H1 (cell line): ENCODE data around the gene C6orf163. TPM values are rescaled to one million over a fixed set of nuclear protein-coding genes. Genes with fewer than 3 reads are reported as not detected.

ENCODE experiments used
- CTCF ChIA-PET: fragments of 300-600 bp; sonication (Branson Sonifier 250); formaldehyde crosslinking; loops from one replicate; lab custom pipeline; 2021; ENCODE audit not compliant: partially characterized antibody; lab: Charles Lee
- POLR2A ChIA-PET: fragments of 300-600 bp; sonication (Branson Sonifier 250); formaldehyde crosslinking; loops from one replicate; lab custom pipeline; 2021; ENCODE audit warnings: inconsistent platforms; ENCODE audit not compliant: partially characterized antibody; lab: Charles Lee
- DNase-seq, 2 experiments: peaks; one replicate each; pipeline versions ENCODE4 v3.0.0 to v3.0.0-alpha.2; 2010 to 2022; ENCODE audit warnings: low spot score in 2 of 2, low read depth in 1 of 2, mixed read lengths in 1 of 2
- FAIRE-seq: peaks from 2 replicates; lab custom pipeline; 2011; peaks lifted over from hg19 to GRCh38; lab: Jason Lieb, UNC
- H2AFZ ChIP-seq: 2 replicates; pipeline ENCODE4 v1.8.1; 2012; ENCODE audit warnings: low read length, inconsistent platforms
- H2AK5ac ChIP-seq: 2 replicates; pipeline ENCODE4 v1.6.1; 2013; ENCODE audit warnings: low read depth, low read length
- H2BK120ac ChIP-seq: replicated peaks from 2 replicates; pipeline ENCODE3; 2013; ENCODE audit warnings: low read depth, low read length, inconsistent platforms
- H2BK12ac ChIP-seq: 2 replicates; pipeline ENCODE4 v1.6.1; 2013; ENCODE audit warnings: low read depth, low read length
- H2BK15ac ChIP-seq: 2 replicates; pipeline ENCODE4 v1.6.1; 2013; ENCODE audit warnings: low read length
- H2BK20ac ChIP-seq: 2 replicates; pipeline ENCODE4 v1.6.1; 2013; ENCODE audit warnings: low read length
- H2BK5ac ChIP-seq: 2 replicates; pipeline ENCODE4 v1.6.1; 2013; ENCODE audit warnings: low read depth, low read length
- H3K14ac ChIP-seq: 2 replicates; pipeline ENCODE4 v1.6.1; 2013; ENCODE audit warnings: inconsistent platforms; ENCODE audit not compliant: insufficient read length
- H3K18ac ChIP-seq: 2 replicates; pipeline ENCODE4 v1.6.1; 2013; ENCODE audit warnings: low read length; ENCODE audit errors: extremely low read depth
- H3K23ac ChIP-seq: 2 replicates; pipeline ENCODE4 v1.6.1; 2013; ENCODE audit warnings: inconsistent platforms; ENCODE audit not compliant: insufficient read length
- H3K23me2 ChIP-seq: 2 replicates; pipeline ENCODE4 v1.6.1; 2013; ENCODE audit warnings: low read depth, low read length
- H3K27ac ChIP-seq: 2 replicates; pipeline ENCODE4 v1.6.1; 2011; ENCODE audit warnings: low read depth, low read length, inconsistent platforms
- H3K27me3 ChIP-seq, 4 experiments: replicated peaks in 1 of 4; 1 replicate in 1 of 4; 2 replicates in 3 of 4; pipeline versions ENCODE4 v1.6.1 to v1.8.1; 2011 to 2013; ENCODE audit warnings: low read length in 3 of 4, mild to moderate bottlenecking in 3 of 4, inconsistent platforms in 2 of 4, mixed read lengths in 2 of 4, moderate library complexity in 1 of 4; ENCODE audit not compliant: control insufficient read depth in 3 of 4, insufficient read depth in 3 of 4; ENCODE audit errors: extremely low read depth in 1 of 4
- H3K36me3 ChIP-seq, 4 experiments: 2 replicates each; pipeline versions ENCODE4 v1.6.1 to v1.8.1; 2011 to 2013; ENCODE audit warnings: mild to moderate bottlenecking in 4 of 4, low read length in 3 of 4, moderate library complexity in 2 of 4, control low read depth in 1 of 4, inconsistent platforms in 1 of 4; ENCODE audit not compliant: insufficient read depth in 4 of 4, control insufficient read depth in 2 of 4
- H3K4ac ChIP-seq: replicated peaks from 2 replicates; pipeline ENCODE3; 2013; ENCODE audit warnings: low read length, low read depth, mixed read lengths, inconsistent platforms; ENCODE audit not compliant: insufficient read length
- H3K4me1 ChIP-seq, 4 experiments: replicated peaks in 1 of 4; 1 replicate in 1 of 4; 2 replicates in 3 of 4; pipeline versions ENCODE4 v1.6.1 to v1.8.1; 2011 to 2013; ENCODE audit warnings: low read length in 3 of 4, inconsistent platforms in 2 of 4, mixed read lengths in 1 of 4; ENCODE audit not compliant: insufficient read depth in 4 of 4, control insufficient read depth in 3 of 4
- H3K4me2 ChIP-seq, 2 experiments: 2 replicates each; pipeline versions ENCODE4 v1.6.1 to v1.8.1; 2011 to 2013; ENCODE audit warnings: low read depth in 2 of 2, low read length in 2 of 2, control low read depth in 1 of 2, inconsistent platforms in 1 of 2, mild to moderate bottlenecking in 1 of 2; ENCODE audit not compliant: insufficient read depth in 1 of 2
- H3K4me3 ChIP-seq, 4 experiments: fragments of 200-600, 300-600 bp in 1 of 4; sonication (generic), shearing (Covaris generic), sonication (Bioruptor Twin) in 1 of 4; 2 replicates each; pipeline versions ENCODE4 v1.5.1 to v1.8.1; 2011 to 2016; ENCODE audit warnings: low read length in 4 of 4, low read depth in 3 of 4, control low read depth in 2 of 4, inconsistent platforms in 2 of 4, mild to moderate bottlenecking in 2 of 4, mixed read lengths in 1 of 4, moderate library complexity in 1 of 4; ENCODE audit not compliant: insufficient read depth in 2 of 4; ENCODE audit errors: extremely low read depth in 1 of 4
- H3K56ac ChIP-seq: replicated peaks from 2 replicates; pipeline ENCODE3; 2013; ENCODE audit warnings: low read depth, mild to moderate bottlenecking, mixed read lengths, low read length, inconsistent platforms; ENCODE audit not compliant: insufficient read length
- H3K79me1 ChIP-seq: 2 replicates; pipeline ENCODE4 v1.6.1; 2013; ENCODE audit warnings: low read depth, low read length, control low read depth
- H3K79me2 ChIP-seq, 2 experiments: 2 replicates each; pipeline versions ENCODE4 v1.6.1 to v1.8.1; 2012 to 2013; ENCODE audit warnings: low read length in 2 of 2, mild to moderate bottlenecking in 2 of 2, inconsistent platforms in 1 of 2; ENCODE audit not compliant: insufficient read depth in 2 of 2, control insufficient read depth in 1 of 2
- H3K9ac ChIP-seq, 4 experiments: replicated peaks in 1 of 4; 1 replicate in 1 of 4; 2 replicates in 3 of 4; pipeline versions ENCODE4 v1.6.1 to v1.8.1; 2011 to 2013; ENCODE audit warnings: low read depth in 3 of 4, low read length in 3 of 4, control low read depth in 2 of 4, mild to moderate bottlenecking in 2 of 4, moderate library complexity in 2 of 4, inconsistent platforms in 1 of 4; ENCODE audit errors: extremely low read depth in 1 of 4
- H3K9me3 ChIP-seq, 2 experiments: 2 replicates each; pipeline versions ENCODE4 v1.6.1 to v1.8.1; 2012 to 2013; ENCODE audit warnings: mild to moderate bottlenecking in 2 of 2, moderate library complexity in 2 of 2, control low read depth in 1 of 2, inconsistent platforms in 1 of 2, low read depth in 1 of 2, low read length in 1 of 2, mixed read lengths in 1 of 2; ENCODE audit not compliant: insufficient read depth in 2 of 2
- H4K20me1 ChIP-seq, 2 experiments: replicated peaks in 1 of 2; 2 replicates each; pipeline versions ENCODE3 to v1.8.1; 2011 to 2013; ENCODE audit warnings: inconsistent platforms in 2 of 2, low read length in 2 of 2, mild to moderate bottlenecking in 1 of 2; ENCODE audit not compliant: insufficient read depth in 2 of 2, control insufficient read depth in 1 of 2
- H4K5ac ChIP-seq: 2 replicates; pipeline ENCODE4 v1.6.1; 2013; ENCODE audit warnings: low read length, low read depth, mixed read lengths, inconsistent platforms; ENCODE audit not compliant: insufficient read length
- H4K8ac ChIP-seq: 2 replicates; pipeline ENCODE4 v1.8.0; 2013; ENCODE audit warnings: mild to moderate bottlenecking, moderate library complexity, low read length, inconsistent platforms; ENCODE audit not compliant: insufficient read depth; ENCODE audit errors: extremely low read depth
- H4K91ac ChIP-seq: replicated peaks from 2 replicates; pipeline ENCODE3; 2013; ENCODE audit warnings: low read length, mixed read lengths, inconsistent platforms; ENCODE audit not compliant: insufficient read length
- ASH2L ChIP-seq: fragments of 200-600, 300-600 bp; sonication (generic); IDR thresholded peaks from one replicate; pipeline ENCODE4 v1.7.1; 2017; ENCODE audit warnings: low read length
- PHF8 ChIP-seq: fragments of 200-600 bp; sonication (generic); conservative IDR thresholded peaks from 2 replicates; pipeline ENCODE4 v1.7.1; 2012; ENCODE audit warnings: low read depth, mild to moderate bottlenecking, inconsistent platforms, low read length, moderate library complexity
- POLR2A ChIP-seq, 2 experiments: IDR thresholded peaks; 1 replicate in 1 of 2; 2 replicates in 1 of 2; pipeline ENCODE4 v1.6.1; 2011; ENCODE audit warnings: low read depth in 2 of 2, low read length in 2 of 2, mild to moderate bottlenecking in 2 of 2; ENCODE audit errors: control extremely low read depth in 1 of 2
- SP2 ChIP-seq: IDR thresholded peaks from 2 replicates; pipeline ENCODE4 v1.6.1; 2012; ENCODE audit warnings: mild to moderate bottlenecking, low read length, inconsistent platforms
- TAF7 ChIP-seq: optimal IDR thresholded peaks from 2 replicates; pipeline ENCODE3; 2011; ENCODE audit warnings: low read depth, mild to moderate bottlenecking, inconsistent platforms, low read length, moderate library complexity, borderline replicate concordance
- WGBS, 2 experiments: shearing (Covaris generic) in 1 of 2; methylation state at CpG; one replicate each; pipeline versions ENCODE4 v1.1.6 to v1.1.7; 2013 to 2015; ENCODE audit warnings: low lambda C conversion rate in 2 of 2, mixed read lengths in 2 of 2, inconsistent platforms in 1 of 2, low coverage in 1 of 2, missing lambda C conversion rate in 1 of 2; ENCODE audit not compliant: insufficient replicate concordance in 2 of 2, insufficient coverage in 1 of 2, insufficient read length in 1 of 2; ENCODE audit errors: extremely low coverage in 1 of 2, missing lambda C conversion rate in 1 of 2; 5-methylcytosine and 5-hydroxymethylcytosine counted together
- polyA plus RNA-seq, 7 experiments: library from polyadenylated mRNA; depleted of rRNA in 3 of 7; stranded (reverse) in 5 of 7; unstranded in 2 of 7; fragments of >200 nt in 5 of 7; fragments of 200-250 nt in 2 of 7; gene quantifications; 1 replicate in 5 of 7; 2 replicates in 1 of 7; 4 replicates in 1 of 7; pipeline versions ENCODE4 v1.2.1 to v1.2.3, GENCODE V29; 2011 to 2013; ENCODE audit warnings: missing spikeins in 2 of 7, mixed read lengths in 2 of 7
- total RNA-seq: library from RNA; stranded (reverse); fragmentation: NEBNext Ultra II Directional; extraction: Animal tissue kit (Norgen Biotek cat#: 25700); gene quantifications from 2 replicates; pipeline ENCODE4 v1.2.1, GENCODE V29; 2021

Gene C6orf163
- total and polyA plus RNA-seq, 2 of the 8 experiments (the other 6 are each of a cell fraction or from before 2014, with no cell fraction given) = 0.36 to 1.5 TPM

- Histone ChIP-seq H3K9ac (no peak overlapping the region), H4K8ac (no peak overlapping the region), H3K23ac (no peak overlapping the region), H3K4me2 (no peak overlapping the region), H3K79me1 (no peaks in the 10 kb centered on the region), H3K4ac (no peak overlapping the region), H3K27ac (no peak overlapping the region), H2BK120ac (no peak overlapping the region), H3K4me1 (no peaks in the 10 kb centered on the region), H2AK5ac (no peak overlapping the region), H4K20me1 (no peaks in the 10 kb centered on the region), H4K91ac (no peak overlapping the region), H2AFZ (no peak overlapping the region), H4K5ac (no peak overlapping the region), H3K27me3 (no peaks in the 10 kb centered on the region), H2BK5ac (no peak overlapping the region), H3K79me2 (no peaks in the 10 kb centered on the region), H2BK12ac (no peak overlapping the region), H3K23me2 (no peaks in the 10 kb centered on the region), H3K18ac (no peak overlapping the region), H2BK20ac (no peak overlapping the region), H3K36me3 (no peaks in the 10 kb centered on the region), H3K4me3 (no peak overlapping the region), H3K14ac (no peak overlapping the region), H3K9me3 (no peaks in the 10 kb centered on the region), H3K56ac (no peak overlapping the region), H2BK15ac (no peak overlapping the region)
- no peak for DNase-seq
- CTCF ChIA-PET = no interaction called here
- 84% methylated on average over 2 of the region's 2 CpGs; no CpG with 5 or more reads in 1 of the 2 experiments for WGBS, 2 experiments
- no peak for FAIRE-seq
- POLR2A ChIA-PET = no interaction called here
- no peak for TF ChIP-seq POLR2A (IDR thresholded peaks at IDR 0.05; ENCODE audit: control extremely low read depth in 1 of 2, low read depth in 2 of 2, low read length in 2 of 2)
- no peak for TF ChIP-seq TAF7
- TF ChIP-seq SP2 = no peak
- no peak for TF ChIP-seq ASH2L
- TF ChIP-seq PHF8 = no peak
These were observed 50.8 kb downstream of the C6orf163 start for GRCh38 chr6:87395431-87395830.
